SK-N-SH (cell line): Measurements from ENCODE around the gene RCN1. TPM values are rescaled to one million over a fixed set of nuclear protein-coding genes. Genes with fewer than 3 reads are reported as not detected.

Experiments used
- CTCF ChIA-PET: fragments of 300-600, 350-600 bp; formaldehyde crosslinking; extraction: SDS; loops from one replicate; lab custom pipeline; 2021; lab: Yijun Ruan, JAX
- POLR2A ChIA-PET: fragments of 350-600 bp; sonication (Branson Sonifier 250); formaldehyde crosslinking; extraction: SDS; loops from one replicate; lab custom pipeline; 2020; ENCODE audit warnings: antibody characterized with exemption, inconsistent platforms; lab: Yijun Ruan, JAX
- DNase-seq: peaks from one replicate; pipeline ENCODE4 v3.0.0; 2012
- H2AFZ ChIP-seq: fragments of 200-600 bp; sonication (generic); 2 replicates; pipeline ENCODE4 v1.8.1; 2016; ENCODE audit warnings: antibody characterized with exemption, mild to moderate bottlenecking, low read depth
- H3F3A ChIP-seq: fragments of 200-600 bp; sonication (generic); replicated peaks from 2 replicates; pipeline ENCODE3; 2016; ENCODE audit warnings: antibody characterized with exemption, mild to moderate bottlenecking; ENCODE audit not compliant: insufficient read depth
- H3K27ac ChIP-seq, 2 experiments: fragments of 200-500 bp in 1 of 2; fragments of 200-600 bp in 1 of 2; sonication (Bioruptor generic) in 1 of 2; sonication (generic), shearing (Covaris generic) in 1 of 2; 2 replicates each; pipeline versions ENCODE4 v1.5.1 to v1.6.1; 2014 to 2016; ENCODE audit warnings: low read depth in 2 of 2, inconsistent platforms in 1 of 2, low read length in 1 of 2, mild to moderate bottlenecking in 1 of 2, mixed read lengths in 1 of 2
- H3K27me3 ChIP-seq: fragments of 200-600 bp; sonication (generic), shearing (Covaris generic); 2 replicates; pipeline ENCODE4 v1.6.1; 2016; ENCODE audit warnings: mixed run types; ENCODE audit not compliant: insufficient read depth
- H3K36me3 ChIP-seq, 2 experiments: fragments of 200-500 bp in 1 of 2; fragments of 200-600 bp in 1 of 2; sonication (Bioruptor generic) in 1 of 2; sonication (generic) in 1 of 2; replicated peaks in 1 of 2; 2 replicates each; pipeline versions ENCODE3 to v1.5.1; 2014 to 2016; ENCODE audit warnings: low read length in 1 of 2, mild to moderate bottlenecking in 1 of 2; ENCODE audit not compliant: insufficient read depth in 2 of 2, control insufficient read depth in 1 of 2
- H3K4me1 ChIP-seq, 2 experiments: fragments of 200-500 bp in 1 of 2; fragments of 200-600 bp in 1 of 2; sonication (Bioruptor generic) in 1 of 2; sonication (generic), shearing (Covaris generic) in 1 of 2; 2 replicates each; pipeline versions ENCODE4 v1.5.1 to v1.6.1; 2014 to 2016; ENCODE audit warnings: low read depth in 1 of 2, low read length in 1 of 2, mixed run types in 1 of 2; ENCODE audit not compliant: insufficient read depth in 2 of 2, control insufficient read depth in 1 of 2
- H3K4me2 ChIP-seq: fragments of 200-600 bp; sonication (generic), shearing (Covaris generic); 2 replicates; pipeline ENCODE4 v1.6.1; 2017; ENCODE audit warnings: mixed run types
- H3K4me3 ChIP-seq, 2 experiments: fragments of 200-500 bp in 1 of 2; fragments of 200-600 bp in 1 of 2; sonication (Bioruptor generic) in 1 of 2; sonication (generic), shearing (Covaris generic) in 1 of 2; 2 replicates each; pipeline versions ENCODE4 v1.5.1 to v1.8.1; 2014 to 2016; ENCODE audit warnings: low read depth in 2 of 2, inconsistent platforms in 1 of 2, low read length in 1 of 2, mild to moderate bottlenecking in 1 of 2, mixed read lengths in 1 of 2, moderate library complexity in 1 of 2
- H3K79me2 ChIP-seq: fragments of 200-600 bp; sonication (generic); 2 replicates; pipeline ENCODE4 v1.8.1; 2017; ENCODE audit warnings: mild to moderate bottlenecking; ENCODE audit not compliant: insufficient read depth
- H3K9ac ChIP-seq: fragments of 200-600 bp; sonication (generic); 2 replicates; pipeline ENCODE4 v1.6.1; 2017; ENCODE audit warnings: mixed run types
- H3K9me2 ChIP-seq: fragments of 200-600 bp; sonication (generic); 2 replicates; pipeline ENCODE4 v1.6.1; 2017; ENCODE audit warnings: mixed run types
- H3K9me3 ChIP-seq: fragments of 200-600 bp; sonication (generic); 2 replicates; pipeline ENCODE4 v1.6.1; 2017; ENCODE audit warnings: mixed run types, mild to moderate bottlenecking, moderate library complexity
- H4K20me1 ChIP-seq: fragments of 200-600 bp; sonication (generic); 2 replicates; pipeline ENCODE4 v1.6.1; 2017; ENCODE audit warnings: mild to moderate bottlenecking, mixed run types; ENCODE audit not compliant: insufficient read depth
- CHD2 ChIP-seq: fragments of 150-350 bp; IDR thresholded peaks from 2 replicates; pipeline ENCODE4 v1.6.1; 2018; ENCODE audit warnings: low read length; ENCODE audit not compliant: partially characterized antibody
- ELF1 ChIP-seq: IDR thresholded peaks from 2 replicates; pipeline ENCODE4 v1.4.0; 2012
- EP300 ChIP-seq, 2 experiments: IDR thresholded peaks; 2 replicates each; pipeline versions ENCODE4 v1.4.0 to v1.6.1; 2012; ENCODE audit warnings: borderline replicate concordance in 1 of 2, low read depth in 1 of 2, low read length in 1 of 2
- FOSL2 ChIP-seq: IDR thresholded peaks from 2 replicates; pipeline ENCODE4 v1.4.0; 2012; ENCODE audit warnings: low read depth, mild to moderate bottlenecking, moderate library complexity, borderline replicate concordance
- FOXJ3 ChIP-seq: sonication (generic); formaldehyde crosslinking; IDR thresholded peaks from 2 replicates; pipeline ENCODE4 v1.5.1; 2020; ENCODE audit warnings: mild to moderate bottlenecking, missing genetic modification reagents
- GABPA ChIP-seq: IDR thresholded peaks from 2 replicates; pipeline ENCODE4 v1.4.0; 2012; ENCODE audit warnings: low read depth, mild to moderate bottlenecking
- MEF2A ChIP-seq: IDR thresholded peaks from 2 replicates; pipeline ENCODE4 v1.4.0; 2012; ENCODE audit warnings: low read depth, borderline replicate concordance
- MXI1 ChIP-seq: IDR thresholded peaks from 2 replicates; pipeline ENCODE4 v1.6.1; 2012; ENCODE audit warnings: mild to moderate bottlenecking, low read depth, low read length, improper control_type of control experiment
- NRF1 ChIP-seq: IDR thresholded peaks from 2 replicates; pipeline ENCODE4 v1.6.1; 2012; ENCODE audit warnings: low read depth, mild to moderate bottlenecking, low read length
- PBX3 ChIP-seq: IDR thresholded peaks from 2 replicates; pipeline ENCODE4; 2012
- POLR2AphosphoS5 ChIP-seq: IDR thresholded peaks from 2 replicates; pipeline ENCODE4 v1.6.1; 2012; ENCODE audit warnings: low read depth, low read length
- RAD21 ChIP-seq: IDR thresholded peaks from 2 replicates; pipeline ENCODE4 v1.6.1; 2012; ENCODE audit warnings: mild to moderate bottlenecking, low read length
- RCOR1 ChIP-seq: fragments of 150-350 bp; IDR thresholded peaks from 2 replicates; pipeline ENCODE4 v1.6.1; 2017; ENCODE audit warnings: antibody characterized with exemption, low read length
- RFX5 ChIP-seq: IDR thresholded peaks from 2 replicates; pipeline ENCODE4 v1.6.1; 2012; ENCODE audit warnings: mild to moderate bottlenecking, improper control_type of control experiment, low read length
- SIN3A ChIP-seq: IDR thresholded peaks from 2 replicates; pipeline ENCODE4 v1.6.1; 2012; ENCODE audit warnings: low read depth, mild to moderate bottlenecking, low read length, moderate library complexity, borderline replicate concordance
- SMC3 ChIP-seq: IDR thresholded peaks from 2 replicates; pipeline ENCODE4 v1.6.1; 2012; ENCODE audit warnings: low read depth, low read length, improper control_type of control experiment
- TCF12 ChIP-seq: IDR thresholded peaks from 2 replicates; pipeline ENCODE4 v1.4.0; 2012
- USF1 ChIP-seq: IDR thresholded peaks from 2 replicates; pipeline ENCODE4 v1.4.0; 2012; ENCODE audit warnings: low read depth, borderline replicate concordance
- USF2 ChIP-seq: fragments of 150-350 bp; IDR thresholded peaks from 2 replicates; pipeline ENCODE4 v1.6.1; 2017; ENCODE audit warnings: antibody characterized with exemption, low read length, low read depth, borderline replicate concordance
- YY1 ChIP-seq: IDR thresholded peaks from 2 replicates; pipeline ENCODE4 v1.4.0; 2012; ENCODE audit warnings: low read depth, mild to moderate bottlenecking
- ZBTB33 ChIP-seq: IDR thresholded peaks from 2 replicates; pipeline ENCODE4 v1.4.0; 2012; ENCODE audit warnings: low read depth, borderline replicate concordance
- WGBS: methylation state at CpG from one replicate; pipeline ENCODE4 v1.1.6; 2017; ENCODE audit warnings: low lambda C conversion rate; 5-methylcytosine and 5-hydroxymethylcytosine counted together
- polyA plus RNA-seq, 3 experiments: library from polyadenylated mRNA; depleted of rRNA; stranded (reverse); fragments of >200 nt; gene quantifications; 2 replicates each; pipeline ENCODE4 v1.2.3, GENCODE V29; 2012

RCN1 gene
- polyA plus RNA-seq, 1 of the 3 experiments (the other 2 are of a cell fraction), result 63.3 TPM

- peaks cover 0 to 4% of the 10 kb centered on the region in 2 experiments; a peak in 2 of 4 replicates for H3K4me1 ChIP-seq
- DNase-seq, result no peak
- no peak for TF ChIP-seq MEF2A
- no peak for TF ChIP-seq FOSL2
- no peak for TF ChIP-seq PBX3
- TF ChIP-seq USF1, result no peak
- TF ChIP-seq MXI1, result no peak
- no peaks in the 10 kb centered on the region for H3K9me2 ChIP-seq
- ChIA-PET CTCF (no interaction called here), POLR2A (no interaction called here)
- no peaks in the 10 kb centered on the region for H3K79me2 ChIP-seq
- peaks cover 9% of the 10 kb centered on the region for H3F3A ChIP-seq
- no peaks in the 10 kb centered on the region for H4K20me1 ChIP-seq
- H3K36me3 ChIP-seq, result peaks cover 2 to 15% of the 10 kb centered on the region in 2 experiments
- H3K4me3 ChIP-seq, result no peak overlapping the region
- no peak overlapping the region for H3K4me2 ChIP-seq
- no peak overlapping the region for H3K27ac ChIP-seq
- no peak overlapping the region for H2AFZ ChIP-seq
- no peak overlapping the region for H3K9ac ChIP-seq
- no peaks in the 10 kb centered on the region for H3K9me3 ChIP-seq
- no peaks in the 10 kb centered on the region for H3K27me3 ChIP-seq
Measured at GRCh38 chr11:32108576-32108975, 17.7 kb downstream of the RCN1 start.

GRCh38 chr11:32109138-32109537 is 18.3 kb downstream of the RCN1 start:
- Histone ChIP-seq H3K9me2 (no peaks in the 10 kb centered on the region), H3K9ac (no peak overlapping the region), H3K79me2 (no peaks in the 10 kb centered on the region), H3K27ac (no peak overlapping the region), H3F3A (peaks cover 9% of the 10 kb centered on the region), H3K4me1 (peaks cover 0 to 4% of the 10 kb centered on the region in 2 experiments; a peak in 2 of 4 replicates), H4K20me1 (no peaks in the 10 kb centered on the region), H3K9me3 (no peaks in the 10 kb centered on the region), H3K4me3 (no peak overlapping the region), H3K27me3 (no peaks in the 10 kb centered on the region), H3K36me3 (peaks cover 0 to 9% of the 10 kb centered on the region in 2 experiments), H3K4me2 (no peak overlapping the region), H2AFZ (no peak overlapping the region)
- no peak for DNase-seq
- POLR2A ChIA-PET, result no interaction called here
- no peak for TF ChIP-seq SMC3
- no peak for TF ChIP-seq EP300 (IDR thresholded peaks at IDR 0.05; ENCODE audit: borderline replicate concordance in 1 of 2, low read depth in 1 of 2, low read length in 1 of 2)
- no peak for TF ChIP-seq ZBTB33
- TF ChIP-seq FOXJ3, result no peak
- no peak for TF ChIP-seq FOSL2
- TF ChIP-seq RFX5, result no peak
- TF ChIP-seq RAD21, result no peak
- no peak for TF ChIP-seq POLR2AphosphoS5
- no peak for TF ChIP-seq TCF12
- TF ChIP-seq RCOR1, result no peak
- TF ChIP-seq SIN3A, result no peak
- no peak for TF ChIP-seq USF2
- no peak for TF ChIP-seq ELF1
- TF ChIP-seq CHD2, result no peak
- TF ChIP-seq PBX3, result no peak
- TF ChIP-seq GABPA, result no peak
- no peak for TF ChIP-seq YY1
- no peak for TF ChIP-seq NRF1
- 58% methylated on average over 3 of the region's 4 CpGs for WGBS
- CTCF ChIA-PET, result interaction anchor here (0.7 kb wide), 1 partner anchor 9 kb away, joined by 3 read pairs; no protein-coding TSS in a partner anchor
